Esophagus squamous epithelium (tissue), 4 donors: ENCODE results near the gene RFNG.

Source experiments
- CTCF ChIP-seq, 6 experiments: fragments of 450-650 bp in 4 of 6; fragments of 200-600 bp in 2 of 6; sonication (generic) in 2 of 6; IDR thresholded peaks; one replicate each; pipeline ENCODE4 v1.5.1; 2016 to 2019; ENCODE audit warnings: antibody characterized with exemption in 6 of 6, mild to moderate bottlenecking in 4 of 6, moderate library complexity in 4 of 6
- POLR2A ChIP-seq, 4 donors: fragments of 450-650 bp; IDR thresholded peaks; one replicate each; pipeline ENCODE4 v1.6.1; 2017; ENCODE audit warnings: antibody characterized with exemption in 4 of 4, mild to moderate bottlenecking in 4 of 4, moderate library complexity in 3 of 4

GRCh38 chr17:82001571-82002056 is 50.0 kb downstream of the RFNG start:
- TF ChIP-seq CTCF (IDR thresholded peaks at IDR 0.05) (no peak), POLR2A (IDR thresholded peaks at IDR 0.05) (no peak)
